Measurements from ENCODE around the gene SRC.

GRCh38 chr20:37454636-37455385, 108.9 kb downstream of the SRC start:
- TF ChIP-seq CTCF (IDR thresholded peaks at IDR 0.05; ENCODE audit: insufficient read depth, low read length) = no peak
- TF ChIP-seq POLR2AphosphoS5 (IDR thresholded peaks at IDR 0.05; ENCODE audit: low read depth) = no peak

Measured in HL-60 (cell line).